ENCODE measurements around the gene ANKRD40CL. TPM values are rescaled to one million over a fixed set of nuclear protein-coding genes. Genes with fewer than 3 reads are reported as not detected.

The ANKRD40CL gene
- total RNA-seq, 1 experiment from 2014 or later, result not detected

GRCh38 chr17:50813583-50813982, 46.3 kb upstream of the ANKRD40CL start (continued):
- no peak for TF ChIP-seq ZNF532 (CRISPR knock-in tag; IDR thresholded peaks at IDR 0.05; ENCODE audit: borderline replicate concordance)
- no peak for TF ChIP-seq NFYB (CRISPR knock-in tag; conservative IDR thresholded peaks at IDR 0.05; ENCODE audit: low read depth)

- Mint-ChIP-seq H3K9me3 (no peaks in the 10 kb centered on the region), H3K4me3 (no peak overlapping the region), H3K27me3 (ENCODE audit: low read depth) (no peaks in the 10 kb centered on the region), H3K36me3 (no peaks in the 10 kb centered on the region), H3K4me1 (no peaks in the 10 kb centered on the region), H3K27ac (no peak overlapping the region)
- ChIA-PET CTCF (interaction anchor here (1.2 to 5.1 kb wide), 2 partner anchors 9 to 24 kb away, joined by 3 to 65 read pairs; no protein-coding TSS in a partner anchor), POLR2A (no interaction called here)
- ATAC-seq (no peak), DNase-seq (ENCODE audit: low spot score) (no peak)
- TF ChIP-seq SP1 (CRISPR knock-in tag; conservative IDR thresholded peaks at IDR 0.05) (no peak), IRF2 (CRISPR knock-in tag; IDR thresholded peaks at IDR 0.05; ENCODE audit: borderline replicate concordance, low read depth) (no peak), TEAD1 (CRISPR knock-in tag; IDR thresholded peaks at IDR 0.05) (no peak), MYBL2 (CRISPR knock-in tag; IDR thresholded peaks at IDR 0.05) (no peak), STAT6 (CRISPR knock-in tag; conservative IDR thresholded peaks at IDR 0.05; ENCODE audit: low read depth) (no peak), ZNF396 (CRISPR knock-in tag; IDR thresholded peaks at IDR 0.05; ENCODE audit: borderline replicate concordance) (no peak), AFF4 (CRISPR knock-in tag; IDR thresholded peaks at IDR 0.05; ENCODE audit: borderline replicate concordance) (no peak), ZNF263 (CRISPR knock-in tag; IDR thresholded peaks at IDR 0.05; ENCODE audit: low read depth) (no peak), PRDM15 (CRISPR knock-in tag; IDR thresholded peaks at IDR 0.05) (no peak), ARID4B (CRISPR knock-in tag; IDR thresholded peaks at IDR 0.05; ENCODE audit: borderline replicate concordance) (no peak), CBFB (CRISPR knock-in tag; IDR thresholded peaks at IDR 0.05; ENCODE audit: low read depth) (no peak), FOXK1 (CRISPR knock-in tag; IDR thresholded peaks at IDR 0.05) (no peak)
These were observed 41.6 kb upstream of the ANKRD40CL start for GRCh38 chr17:50808888-50809287.
